ENCODE results near the gene APOM. TPM values are rescaled to one million over a fixed set of nuclear protein-coding genes. Genes with fewer than 3 reads are reported as not detected.

Gene APOM
- total and polyA plus RNA-seq, 2 donors = 0.69 to 3.6 TPM

GRCh38 chr6:31665501-31666336, 10.0 kb downstream of the APOM start, which contains the start of gene CSNK2B:
Gene CSNK2B, plus strand, starts transcription at chr6:31666080. Its CDS starts 752 bp downstream, at chr6:31666832.
- peak; percentile 97 for DNase-seq (ENCODE audit: extremely low spot score)
- Histone ChIP-seq H3K36me3 (ENCODE audit: insufficient read depth) (peaks cover 7% of the 10 kb centered on the region), H3K4me1 (ENCODE audit: insufficient read depth) (no peaks in the 10 kb centered on the region), H3K4me3 (ENCODE audit: low read depth, low read length) (peak within 1 kb of the TSS; percentile 80), H3K27ac (ENCODE audit: low read depth) (peak within 1 kb of the TSS; percentile 92)
- under 1% methylated on average over 63 of the region's 63 CpGs for WGBS

DNA sequence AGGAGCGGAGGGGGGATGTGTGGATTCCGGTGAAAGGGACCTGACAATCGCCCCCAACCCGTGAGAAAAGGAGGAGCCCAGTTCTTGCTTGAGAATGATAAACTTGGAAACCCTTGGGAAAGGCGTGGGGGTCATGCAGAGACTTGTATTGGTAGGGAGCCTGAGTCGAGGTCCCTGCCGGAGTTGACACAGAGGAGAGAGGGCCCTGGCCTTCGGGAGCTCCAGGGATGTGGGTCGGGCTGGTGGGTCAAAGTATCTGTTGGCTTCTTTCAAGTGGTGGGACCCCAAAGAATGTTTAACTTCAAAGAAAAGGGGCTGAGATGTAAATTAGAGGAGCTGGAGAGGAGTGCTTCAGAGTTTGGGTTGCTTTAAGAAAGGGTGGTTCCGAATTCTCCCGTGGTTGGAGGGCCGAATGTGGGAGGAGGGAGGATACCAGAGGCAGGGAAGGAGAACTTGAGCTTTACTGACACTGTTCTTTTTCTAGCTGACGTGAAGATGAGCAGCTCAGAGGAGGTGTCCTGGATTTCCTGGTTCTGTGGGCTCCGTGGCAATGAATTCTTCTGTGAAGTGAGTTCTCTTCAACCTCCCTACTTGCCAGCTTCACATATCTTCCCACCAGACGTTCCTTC, 10.8 kb downstream of the APOM start:
- WGBS = 4% methylated on average over 15 of the region's 15 CpGs
- Histone ChIP-seq H3K4me3 (ENCODE audit: low read depth, low read length) (peak overlapping the region; percentile 80), H3K4me1 (ENCODE audit: insufficient read depth) (no peaks in the 10 kb centered on the region), H3K36me3 (ENCODE audit: insufficient read depth) (peaks cover 8% of the 10 kb centered on the region), H3K27ac (ENCODE audit: low read depth) (peak overlapping the region; percentile 87)
- no peak for DNase-seq (ENCODE audit: extremely low spot score)

- no peak for DNase-seq (ENCODE audit: extremely low spot score)
- Histone ChIP-seq H3K4me1 (ENCODE audit: insufficient read depth) (no peaks in the 10 kb centered on the region), H3K36me3 (ENCODE audit: insufficient read depth) (peaks cover 11% of the 10 kb centered on the region), H3K27ac (ENCODE audit: low read depth) (no peak within 1 kb of the TSS), H3K4me3 (ENCODE audit: low read depth, low read length) (no peak within 1 kb of the TSS)
- WGBS = 92% methylated on average over 8 of the region's 8 CpGs
Observed at GRCh38 chr6:31669676-31670075, 14.0 kb downstream of the APOM start, which contains the start of gene LY6G5B. Gene LY6G5B, plus strand, starts transcription at chr6:31669976. Its CDS starts 975 bp downstream, at chr6:31670951.

DNA sequence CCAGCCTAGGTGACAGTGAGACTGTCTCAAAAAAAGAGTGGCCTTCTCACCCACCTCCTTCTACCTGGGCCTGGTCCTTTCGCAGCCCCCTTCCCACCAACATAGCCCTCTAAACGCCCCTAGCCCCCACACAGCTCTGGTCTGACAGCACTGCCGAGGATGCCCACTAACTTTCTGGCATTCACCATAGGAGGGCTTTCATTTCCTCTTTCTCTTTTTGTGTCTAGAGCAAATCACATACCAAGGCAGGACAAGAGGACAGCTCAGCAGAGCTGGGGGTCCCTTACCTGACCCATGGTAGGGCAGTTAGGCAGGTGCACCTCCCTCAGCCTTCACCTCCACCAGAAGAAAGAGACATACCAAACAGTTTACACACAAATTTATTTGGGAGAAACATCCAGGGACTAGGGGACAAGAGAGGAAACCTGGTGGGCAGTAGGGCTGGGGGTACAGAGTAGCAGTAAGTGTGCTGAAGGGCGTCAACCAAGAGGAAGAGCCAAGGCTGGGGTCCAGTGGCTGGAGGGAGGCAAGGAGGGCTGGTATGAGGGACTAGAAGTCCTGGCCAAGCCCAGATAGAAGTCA, 20.7 kb downstream of the APOM start:
- H3K4me3 ChIP-seq (ENCODE audit: low read depth, low read length) = no peak overlapping the region
- 85% methylated on average over 4 of the region's 4 CpGs for WGBS
- H3K4me1 ChIP-seq (ENCODE audit: insufficient read depth) = no peaks in the 10 kb centered on the region
- no peak overlapping the region for H3K27ac ChIP-seq (ENCODE audit: low read depth)
- no peak for DNase-seq (ENCODE audit: extremely low spot score)
- H3K36me3 ChIP-seq (ENCODE audit: insufficient read depth) = peaks cover 2% of the 10 kb centered on the region

- H3K4me3 ChIP-seq (ENCODE audit: low read depth, low read length) = no peak overlapping the region
- 72% methylated on average over 6 of the region's 6 CpGs for WGBS
- H3K36me3 ChIP-seq (ENCODE audit: insufficient read depth) = peaks cover 2% of the 10 kb centered on the region
- no peaks in the 10 kb centered on the region for H3K4me1 ChIP-seq (ENCODE audit: insufficient read depth)
- H3K27ac ChIP-seq (ENCODE audit: low read depth) = no peak overlapping the region
- DNase-seq (ENCODE audit: extremely low spot score) = no peak
Observed at GRCh38 chr6:31676904-31677303, 21.2 kb downstream of the APOM start.

GRCh38 chr6:31677955-31678354, 22.3 kb downstream of the APOM start:
- DNase-seq (ENCODE audit: extremely low spot score) = no peak
- no peaks in the 10 kb centered on the region for H3K4me1 ChIP-seq (ENCODE audit: insufficient read depth)
- no peak overlapping the region for H3K27ac ChIP-seq (ENCODE audit: low read depth)
- 72% methylated on average over 8 of the region's 8 CpGs for WGBS
- H3K36me3 ChIP-seq (ENCODE audit: insufficient read depth) = peaks cover 2% of the 10 kb centered on the region
- no peak overlapping the region for H3K4me3 ChIP-seq (ENCODE audit: low read depth, low read length)

DNA sequence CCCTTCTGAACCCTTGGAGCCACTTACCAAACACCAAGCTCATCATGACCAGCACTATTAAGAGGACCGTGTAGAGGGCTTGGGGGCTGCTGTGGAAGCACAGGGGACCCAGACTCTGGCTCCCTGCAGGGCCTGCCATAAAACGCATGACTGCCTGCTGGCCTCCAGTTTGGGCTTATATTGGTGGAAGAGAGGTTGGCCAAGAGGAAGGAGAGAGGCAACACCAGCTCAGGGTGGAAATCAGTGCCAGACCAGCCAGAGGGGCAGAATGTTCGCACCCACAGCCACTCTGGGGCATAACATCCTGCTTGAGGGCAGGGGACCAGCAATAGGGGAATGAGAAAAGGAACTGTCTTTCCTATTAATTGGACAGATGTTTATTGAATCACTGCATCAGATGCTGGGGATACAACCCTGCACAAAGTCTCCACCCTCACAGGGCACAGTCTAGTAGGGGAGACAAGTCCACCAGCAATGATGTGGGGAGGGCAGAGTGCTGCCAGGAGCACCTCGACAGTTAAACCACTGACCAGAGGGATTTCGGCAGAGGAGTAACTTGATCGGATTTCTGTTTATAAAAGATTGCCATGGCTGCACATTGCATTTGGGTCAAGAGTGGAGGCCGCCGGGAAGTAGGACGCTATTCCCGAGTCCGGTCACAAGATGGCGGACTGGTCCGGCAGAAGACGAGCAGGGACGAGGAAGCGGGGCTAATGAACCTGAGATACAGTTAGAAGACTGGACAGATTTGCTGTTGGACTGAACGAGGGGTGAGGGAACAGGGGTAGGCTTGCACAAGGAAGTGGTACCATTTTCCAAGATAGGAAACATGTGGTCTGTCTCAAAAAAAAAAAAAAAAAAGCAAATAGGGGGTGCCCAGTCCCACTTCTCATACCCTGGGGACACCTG, 24.8 kb downstream of the APOM start, which contains the start of gene LY6G5C:
LY6G5C (minus strand) TSS at position 842 of the 909 bp plus-strand sequence; CDS start at position 148, 694 bp downstream.
- 9% methylated on average over 17 of the region's 17 CpGs for WGBS
- H3K4me3 ChIP-seq (ENCODE audit: low read depth, low read length) = peak within 1 kb of the TSS; percentile 36
- peak; percentile 73 for DNase-seq (ENCODE audit: extremely low spot score)
- H3K36me3 ChIP-seq (ENCODE audit: insufficient read depth) = no peaks in the 10 kb centered on the region
- H3K27ac ChIP-seq (ENCODE audit: low read depth) = peak within 1 kb of the TSS; percentile 54
- H3K4me1 ChIP-seq (ENCODE audit: insufficient read depth) = no peaks in the 10 kb centered on the region

DNA sequence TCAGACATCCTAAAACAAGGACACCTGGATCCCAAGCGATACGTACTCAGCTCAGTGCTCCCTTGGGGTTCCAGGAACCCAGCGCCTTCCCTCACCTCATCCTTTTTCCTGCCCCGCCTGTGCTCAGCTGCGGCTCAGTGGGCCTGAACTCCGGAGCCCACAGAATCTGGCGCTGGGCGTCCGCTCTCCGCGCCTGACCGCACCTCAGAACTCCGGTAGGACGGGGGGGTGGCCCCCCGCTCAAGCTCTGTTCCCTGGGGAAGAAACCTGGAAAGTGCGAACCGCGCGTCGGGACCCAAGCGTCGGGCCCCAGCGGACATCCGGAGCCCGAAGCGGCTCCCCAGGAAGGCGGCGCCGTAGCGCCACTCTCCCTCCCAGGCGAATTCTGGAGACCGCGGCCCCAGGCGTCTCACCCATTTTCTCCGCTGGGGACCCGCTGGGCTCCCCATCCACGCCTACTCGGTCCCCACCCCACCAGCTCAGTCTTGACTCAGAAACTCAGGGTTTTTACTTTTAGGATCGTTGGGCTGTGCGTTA, 25.5 kb downstream of the APOM start:
- under 1% methylated on average over 40 of the region's 40 CpGs for WGBS
- Histone ChIP-seq H3K4me1 (ENCODE audit: insufficient read depth) (no peaks in the 10 kb centered on the region), H3K4me3 (ENCODE audit: low read depth, low read length) (peak overlapping the region; percentile 36), H3K36me3 (ENCODE audit: insufficient read depth) (no peaks in the 10 kb centered on the region), H3K27ac (ENCODE audit: low read depth) (peak overlapping the region; percentile 54)
- DNase-seq (ENCODE audit: extremely low spot score) = no peak

DNA sequence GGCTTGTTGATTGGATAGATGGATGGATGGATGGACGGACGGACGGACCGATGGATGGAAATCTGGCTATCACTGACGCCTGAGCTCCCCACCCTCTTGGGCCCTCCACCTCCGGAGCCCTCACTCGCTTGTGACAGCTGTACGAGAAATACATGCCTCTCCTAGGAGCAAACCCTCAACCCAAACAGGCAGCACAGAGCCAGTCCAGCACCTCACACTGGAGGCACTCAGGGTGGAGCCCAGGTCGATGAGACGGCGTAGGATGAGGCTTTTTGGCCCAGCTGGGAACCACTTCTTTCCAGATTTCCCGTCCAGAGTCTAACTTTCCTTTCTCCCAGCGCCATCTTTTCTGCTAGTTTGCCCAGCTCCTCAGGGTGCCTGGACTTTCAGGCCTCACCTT, 27.9 kb downstream of the APOM start:
- no peaks in the 10 kb centered on the region for H3K4me1 ChIP-seq (ENCODE audit: insufficient read depth)
- 65% methylated on average over 13 of the region's 13 CpGs for WGBS
- DNase-seq (ENCODE audit: extremely low spot score) = no peak
- no peak overlapping the region for H3K4me3 ChIP-seq (ENCODE audit: low read depth, low read length)
- H3K36me3 ChIP-seq (ENCODE audit: insufficient read depth) = no peaks in the 10 kb centered on the region
- no peak overlapping the region for H3K27ac ChIP-seq (ENCODE audit: low read depth)

DNA sequence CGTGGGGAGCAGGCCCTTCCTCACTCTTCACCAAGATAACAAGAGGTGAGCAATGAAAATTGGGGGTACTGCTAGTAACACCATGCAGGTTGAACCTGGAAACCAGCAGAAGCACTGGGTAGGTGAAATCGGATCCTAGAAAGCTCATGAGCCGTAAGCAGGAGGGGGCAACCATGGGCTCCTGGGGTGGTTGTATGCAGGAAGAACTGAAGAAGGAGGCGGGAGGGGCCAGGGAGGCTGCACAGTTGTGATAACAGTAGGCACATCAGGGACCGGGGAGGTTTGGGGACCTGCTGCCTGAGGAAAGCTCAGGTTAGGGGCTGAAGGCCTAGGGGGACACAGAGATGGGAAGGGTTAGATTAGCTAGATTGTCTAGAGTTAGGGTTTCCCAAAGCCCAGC, 30.8 kb downstream of the APOM start:
- no peak for DNase-seq (ENCODE audit: extremely low spot score)
- WGBS = 83% methylated on average over 5 of the region's 5 CpGs
- Histone ChIP-seq H3K4me1 (ENCODE audit: insufficient read depth) (no peaks in the 10 kb centered on the region), H3K27ac (ENCODE audit: low read depth) (no peak overlapping the region), H3K36me3 (ENCODE audit: insufficient read depth) (peaks cover 4% of the 10 kb centered on the region), H3K4me3 (ENCODE audit: low read depth, low read length) (no peak overlapping the region)

- Histone ChIP-seq H3K4me3 (ENCODE audit: low read depth, low read length) (no peak overlapping the region), H3K4me1 (ENCODE audit: insufficient read depth) (no peaks in the 10 kb centered on the region), H3K36me3 (ENCODE audit: insufficient read depth) (peaks cover 5% of the 10 kb centered on the region), H3K27ac (ENCODE audit: low read depth) (no peak overlapping the region)
- DNase-seq (ENCODE audit: extremely low spot score) = no peak
- WGBS = 87% methylated on average over 8 of the region's 8 CpGs
Observed at GRCh38 chr6:31687321-31687720, 31.6 kb downstream of the APOM start.

GRCh38 chr6:31687860-31688693, 32.4 kb downstream of the APOM start:
- no peaks in the 10 kb centered on the region for H3K4me1 ChIP-seq (ENCODE audit: insufficient read depth)
- WGBS = 80% methylated on average over 14 of the region's 14 CpGs
- peaks cover 5% of the 10 kb centered on the region for H3K36me3 ChIP-seq (ENCODE audit: insufficient read depth)
- H3K4me3 ChIP-seq (ENCODE audit: low read depth, low read length) = no peak overlapping the region
- H3K27ac ChIP-seq (ENCODE audit: low read depth) = no peak overlapping the region
- no peak for DNase-seq (ENCODE audit: extremely low spot score)

All from urinary bladder (tissue), 4 donors.